ENCODE measurements around the gene ACOXL. TPM values are rescaled to one million over a fixed set of nuclear protein-coding genes. Genes with fewer than 3 reads are reported as not detected.
"Not testable (repeated sequence)": the region's sequence is repeated elsewhere in the genome, so short reads cannot be mapped to it uniquely, and the experiment has no call there.

The ACOXL gene
- polyA plus RNA-seq, 2 donors, result not detected

- Histone ChIP-seq H3K4me1 (ENCODE audit: control insufficient read depth in 2 of 2, insufficient read depth in 2 of 2, low read length in 1 of 2) (no peaks in the 10 kb centered on the region), H3K9me3 (ENCODE audit: control insufficient read depth in 2 of 2, insufficient read depth in 1 of 2, low read depth in 1 of 2, low read length in 1 of 2) (no peaks in the 10 kb centered on the region), H3K4me3 (ENCODE audit: low read depth in 1 of 2, low read length in 2 of 2) (no peak overlapping the region), H3K36me3 (ENCODE audit: control insufficient read depth in 2 of 2, insufficient read depth in 2 of 2, low read length in 1 of 2) (no peaks in the 10 kb centered on the region), H3K27me3 (ENCODE audit: control insufficient read depth in 1 of 2, insufficient read depth in 2 of 2, low read length in 2 of 2) (no peaks in the 10 kb centered on the region), H3K27ac (ENCODE audit: low read depth in 2 of 2, low read length in 1 of 2) (no peak overlapping the region)
- 90% methylated on average over 6 of the region's 6 CpGs for WGBS, 2 donors
These were observed 226.2 kb downstream of the ACOXL start for GRCh38 chr2:110958346-110959119.

GRCh38 chr2:110959198-110959597, 226.8 kb downstream of the ACOXL start:
- Histone ChIP-seq H3K4me1 (ENCODE audit: control insufficient read depth in 2 of 2, insufficient read depth in 2 of 2, low read length in 1 of 2) (no peaks in the 10 kb centered on the region), H3K36me3 (ENCODE audit: control insufficient read depth in 2 of 2, insufficient read depth in 2 of 2, low read length in 1 of 2) (no peaks in the 10 kb centered on the region), H3K4me3 (ENCODE audit: low read depth in 1 of 2, low read length in 2 of 2) (no peak overlapping the region), H3K27ac (ENCODE audit: low read depth in 2 of 2, low read length in 1 of 2) (no peak overlapping the region), H3K27me3 (ENCODE audit: control insufficient read depth in 1 of 2, insufficient read depth in 2 of 2, low read length in 2 of 2) (no peaks in the 10 kb centered on the region), H3K9me3 (ENCODE audit: control insufficient read depth in 2 of 2, insufficient read depth in 1 of 2, low read depth in 1 of 2, low read length in 1 of 2) (no peaks in the 10 kb centered on the region)
- WGBS, 2 donors, result 68 to 71% methylated on average over 7 of the region's 7 CpGs

GRCh38 chr2:110960281-110960680, 227.9 kb downstream of the ACOXL start:
- 74 to 76% methylated on average over 10 of the region's 10 CpGs for WGBS, 2 donors

GRCh38 chr2:110960954-110961353, 228.6 kb downstream of the ACOXL start:
- Histone ChIP-seq H3K4me3 (ENCODE audit: low read depth in 1 of 2, low read length in 2 of 2) (no peak overlapping the region), H3K36me3 (ENCODE audit: control insufficient read depth in 2 of 2, insufficient read depth in 2 of 2, low read length in 1 of 2) (no peaks in the 10 kb centered on the region), H3K9me3 (ENCODE audit: control insufficient read depth in 2 of 2, insufficient read depth in 1 of 2, low read depth in 1 of 2, low read length in 1 of 2) (no peaks in the 10 kb centered on the region), H3K27me3 (ENCODE audit: control insufficient read depth in 1 of 2, insufficient read depth in 2 of 2, low read length in 2 of 2) (no peaks in the 10 kb centered on the region), H3K27ac (ENCODE audit: low read depth in 2 of 2, low read length in 1 of 2) (no peak overlapping the region), H3K4me1 (ENCODE audit: control insufficient read depth in 2 of 2, insufficient read depth in 2 of 2, low read length in 1 of 2) (no peaks in the 10 kb centered on the region)
- WGBS, 2 donors, result 75 to 78% methylated on average over 2 of the region's 2 CpGs

More at GRCh38 chr2:110960281-110960680, 227.9 kb downstream of the ACOXL start:
- Histone ChIP-seq H3K27ac (ENCODE audit: low read depth in 2 of 2, low read length in 1 of 2) (no peak overlapping the region), H3K27me3 (ENCODE audit: control insufficient read depth in 1 of 2, insufficient read depth in 2 of 2, low read length in 2 of 2) (no peaks in the 10 kb centered on the region), H3K4me1 (ENCODE audit: control insufficient read depth in 2 of 2, insufficient read depth in 2 of 2, low read length in 1 of 2) (no peaks in the 10 kb centered on the region), H3K36me3 (ENCODE audit: control insufficient read depth in 2 of 2, insufficient read depth in 2 of 2, low read length in 1 of 2) (no peaks in the 10 kb centered on the region), H3K4me3 (ENCODE audit: low read depth in 1 of 2, low read length in 2 of 2) (no peak overlapping the region), H3K9me3 (ENCODE audit: control insufficient read depth in 2 of 2, insufficient read depth in 1 of 2, low read depth in 1 of 2, low read length in 1 of 2) (no peaks in the 10 kb centered on the region)

- not testable (repeated sequence) for H3K4me3 ChIP-seq (ENCODE audit: low read depth in 1 of 2, low read length in 2 of 2); H3K9me3 ChIP-seq (ENCODE audit: control insufficient read depth in 2 of 2, insufficient read depth in 1 of 2, low read depth in 1 of 2, low read length in 1 of 2); H3K27ac ChIP-seq (ENCODE audit: low read depth in 2 of 2, low read length in 1 of 2); H3K36me3 ChIP-seq (ENCODE audit: control insufficient read depth in 2 of 2, insufficient read depth in 2 of 2, low read length in 1 of 2); H3K27me3 ChIP-seq (ENCODE audit: control insufficient read depth in 1 of 2, insufficient read depth in 2 of 2, low read length in 2 of 2); H3K4me1 ChIP-seq (ENCODE audit: control insufficient read depth in 2 of 2, insufficient read depth in 2 of 2, low read length in 1 of 2)
- WGBS, 2 donors, result 82 to 87% methylated on average over 3 of the region's 3 CpGs
These were observed 229.3 kb downstream of the ACOXL start for GRCh38 chr2:110961643-110962042.

- H3K27me3 ChIP-seq (ENCODE audit: control insufficient read depth in 1 of 2, insufficient read depth in 2 of 2, low read length in 2 of 2), result no peaks in the 10 kb centered on the region
- H3K4me3 ChIP-seq (ENCODE audit: low read depth in 1 of 2, low read length in 2 of 2), result no peak overlapping the region
- no peaks in the 10 kb centered on the region for H3K36me3 ChIP-seq (ENCODE audit: control insufficient read depth in 2 of 2, insufficient read depth in 2 of 2, low read length in 1 of 2)
- H3K9me3 ChIP-seq (ENCODE audit: control insufficient read depth in 2 of 2, insufficient read depth in 1 of 2, low read depth in 1 of 2, low read length in 1 of 2), result peaks cover 0 to 1% of the 10 kb centered on the region in 2 donors
- WGBS, 2 donors, result 82 to 91% methylated on average over 2 of the region's 2 CpGs
- H3K4me1 ChIP-seq (ENCODE audit: control insufficient read depth in 2 of 2, insufficient read depth in 2 of 2, low read length in 1 of 2), result no peaks in the 10 kb centered on the region
- H3K27ac ChIP-seq (ENCODE audit: low read depth in 2 of 2, low read length in 1 of 2), result no peak overlapping the region
These were observed 237.3 kb downstream of the ACOXL start for GRCh38 chr2:110969696-110970095.

- H3K4me1 ChIP-seq (ENCODE audit: control insufficient read depth in 2 of 2, insufficient read depth in 2 of 2, low read length in 1 of 2), result no peaks in the 10 kb centered on the region
- no peaks in the 10 kb centered on the region for H3K27me3 ChIP-seq (ENCODE audit: control insufficient read depth in 1 of 2, insufficient read depth in 2 of 2, low read length in 2 of 2)
- no peak overlapping the region for H3K4me3 ChIP-seq (ENCODE audit: low read depth in 1 of 2, low read length in 2 of 2)
- 83 to 88% methylated on average over 2 of the region's 2 CpGs for WGBS, 2 donors
- H3K9me3 ChIP-seq (ENCODE audit: control insufficient read depth in 2 of 2, insufficient read depth in 1 of 2, low read depth in 1 of 2, low read length in 1 of 2), result peaks cover 0 to 1% of the 10 kb centered on the region in 2 donors
- no peak overlapping the region for H3K27ac ChIP-seq (ENCODE audit: low read depth in 2 of 2, low read length in 1 of 2)
- H3K36me3 ChIP-seq (ENCODE audit: control insufficient read depth in 2 of 2, insufficient read depth in 2 of 2, low read length in 1 of 2), result no peaks in the 10 kb centered on the region
These were observed 237.8 kb downstream of the ACOXL start for GRCh38 chr2:110970201-110970600.

GRCh38 chr2:110971811-110972210, 239.4 kb downstream of the ACOXL start:
- Histone ChIP-seq H3K36me3 (ENCODE audit: control insufficient read depth in 2 of 2, insufficient read depth in 2 of 2, low read length in 1 of 2) (no peaks in the 10 kb centered on the region), H3K4me3 (ENCODE audit: low read depth in 1 of 2, low read length in 2 of 2) (no peak overlapping the region), H3K27ac (ENCODE audit: low read depth in 2 of 2, low read length in 1 of 2) (no peak overlapping the region), H3K27me3 (ENCODE audit: control insufficient read depth in 1 of 2, insufficient read depth in 2 of 2, low read length in 2 of 2) (no peaks in the 10 kb centered on the region), H3K9me3 (ENCODE audit: control insufficient read depth in 2 of 2, insufficient read depth in 1 of 2, low read depth in 1 of 2, low read length in 1 of 2) (peaks cover 0 to 1% of the 10 kb centered on the region in 2 donors), H3K4me1 (ENCODE audit: control insufficient read depth in 2 of 2, insufficient read depth in 2 of 2, low read length in 1 of 2) (no peaks in the 10 kb centered on the region)
- 62 to 77% methylated on average over 2 of the region's 2 CpGs for WGBS, 2 donors

- WGBS, 2 donors, result 70 to 88% methylated on average over 2 of the region's 2 CpGs
- Histone ChIP-seq H3K27ac (ENCODE audit: low read depth in 2 of 2, low read length in 1 of 2) (no peak overlapping the region), H3K27me3 (ENCODE audit: control insufficient read depth in 1 of 2, insufficient read depth in 2 of 2, low read length in 2 of 2) (no peaks in the 10 kb centered on the region), H3K9me3 (ENCODE audit: control insufficient read depth in 2 of 2, insufficient read depth in 1 of 2, low read depth in 1 of 2, low read length in 1 of 2) (peaks cover 0 to 1% of the 10 kb centered on the region in 2 donors), H3K4me1 (ENCODE audit: control insufficient read depth in 2 of 2, insufficient read depth in 2 of 2, low read length in 1 of 2) (no peaks in the 10 kb centered on the region), H3K4me3 (ENCODE audit: low read depth in 1 of 2, low read length in 2 of 2) (no peak overlapping the region), H3K36me3 (ENCODE audit: control insufficient read depth in 2 of 2, insufficient read depth in 2 of 2, low read length in 1 of 2) (no peaks in the 10 kb centered on the region)
These were observed 240.9 kb downstream of the ACOXL start for GRCh38 chr2:110973262-110973661.

GRCh38 chr2:110977403-110977802, 245.0 kb downstream of the ACOXL start:
- Histone ChIP-seq H3K27me3 (ENCODE audit: control insufficient read depth in 1 of 2, insufficient read depth in 2 of 2, low read length in 2 of 2) (no peaks in the 10 kb centered on the region), H3K4me1 (ENCODE audit: control insufficient read depth in 2 of 2, insufficient read depth in 2 of 2, low read length in 1 of 2) (no peaks in the 10 kb centered on the region), H3K4me3 (ENCODE audit: low read depth in 1 of 2, low read length in 2 of 2) (no peak overlapping the region), H3K27ac (ENCODE audit: low read depth in 2 of 2, low read length in 1 of 2) (no peak overlapping the region), H3K36me3 (ENCODE audit: control insufficient read depth in 2 of 2, insufficient read depth in 2 of 2, low read length in 1 of 2) (no peaks in the 10 kb centered on the region), H3K9me3 (ENCODE audit: control insufficient read depth in 2 of 2, insufficient read depth in 1 of 2, low read depth in 1 of 2, low read length in 1 of 2) (peaks cover 0 to 1% of the 10 kb centered on the region in 2 donors)
- WGBS, 2 donors, result 62 to 75% methylated on average over 4 of the region's 4 CpGs

Measured in esophagus (tissue), 2 donors.